GM18508 (cell line): Measurements from ENCODE around the gene AADAT.
"Not testable (repeated sequence)": the region's sequence is repeated elsewhere in the genome, so short reads cannot be mapped to it uniquely, and the experiment has no call there.

Experiments
- ATAC-seq: cut with Tn5 transposase; IDR thresholded peaks from one replicate; pipeline ENCODE4 v1.9.1; 2021; ENCODE audit warnings: moderate number of reproducible peaks; ENCODE audit not compliant: insufficient read depth, unreplicated experiment

AADAT gene

DNA sequence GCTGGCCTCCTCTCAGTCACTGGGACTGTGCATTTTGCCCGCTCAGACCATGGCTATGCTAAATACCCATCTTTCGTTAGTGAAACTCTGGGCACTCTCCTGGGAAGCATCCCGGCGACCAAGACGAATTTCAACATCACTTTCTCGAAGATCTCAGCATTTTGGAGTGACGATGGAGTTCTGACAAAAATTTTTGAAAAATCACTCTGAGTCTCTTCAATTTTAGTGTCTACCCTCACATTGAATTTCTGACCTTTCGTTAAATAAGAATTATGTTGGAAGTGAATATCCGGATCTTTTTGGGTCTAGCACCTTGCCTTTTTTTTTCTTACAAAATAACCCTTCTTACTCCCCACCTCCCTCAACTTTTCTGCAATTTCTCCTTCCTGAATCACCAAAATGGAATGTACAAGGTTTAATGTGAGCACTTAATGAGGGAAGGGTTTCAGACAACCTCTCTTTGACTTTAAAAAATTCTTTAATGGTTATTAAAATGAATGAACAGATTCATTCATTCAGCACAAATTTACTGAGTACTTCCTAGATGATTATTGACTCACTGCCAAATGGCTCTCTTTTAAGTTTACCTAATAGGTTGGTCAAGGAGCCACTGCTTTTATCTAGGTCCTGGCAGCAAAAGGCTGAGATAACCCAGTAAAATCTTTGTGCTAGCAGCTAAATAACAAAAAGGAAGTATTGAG lies 746 bp upstream of the AADAT start:
- no peak for ATAC-seq

DNA sequence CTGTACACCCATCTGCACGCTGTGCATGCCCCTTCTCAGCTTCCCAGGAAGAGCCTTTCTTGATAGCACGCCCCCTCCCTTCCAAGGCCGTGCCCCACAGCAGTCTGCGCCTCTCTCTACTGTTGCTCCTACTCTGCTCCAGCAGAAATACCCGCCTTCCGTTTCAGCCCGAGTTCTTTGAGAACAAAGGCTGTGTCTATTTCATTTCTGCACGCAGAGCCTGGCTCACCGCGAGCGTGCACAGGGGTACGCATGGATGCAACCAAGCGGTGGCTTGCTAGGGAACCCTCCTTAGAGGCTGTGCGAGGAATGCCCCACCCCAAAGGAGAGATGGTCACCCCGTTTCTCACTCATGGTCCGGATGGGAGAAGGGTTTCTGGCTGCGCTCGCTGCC lies 485 bp downstream of the AADAT start:
- no peak for ATAC-seq

DNA sequence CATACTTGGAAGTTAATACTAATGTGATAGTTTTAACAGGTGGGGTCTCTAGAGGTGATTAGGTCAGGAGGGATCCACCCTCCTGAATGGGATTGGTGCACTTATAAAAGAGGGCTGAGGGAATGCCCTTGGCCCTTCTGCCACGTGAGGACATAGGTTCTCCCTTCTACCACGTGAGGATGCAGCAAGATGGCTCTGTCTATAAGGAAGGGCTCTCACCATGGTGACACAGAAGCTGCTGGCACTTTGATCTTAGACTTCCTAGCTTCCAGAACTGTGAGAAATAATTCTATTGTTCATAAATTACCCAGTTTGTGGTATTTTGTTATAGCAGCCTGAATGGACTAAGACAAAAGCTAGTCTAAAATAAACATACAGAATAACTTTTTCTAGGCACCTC lies 1.0 kb downstream of the AADAT start:
- ATAC-seq: no peak

DNA sequence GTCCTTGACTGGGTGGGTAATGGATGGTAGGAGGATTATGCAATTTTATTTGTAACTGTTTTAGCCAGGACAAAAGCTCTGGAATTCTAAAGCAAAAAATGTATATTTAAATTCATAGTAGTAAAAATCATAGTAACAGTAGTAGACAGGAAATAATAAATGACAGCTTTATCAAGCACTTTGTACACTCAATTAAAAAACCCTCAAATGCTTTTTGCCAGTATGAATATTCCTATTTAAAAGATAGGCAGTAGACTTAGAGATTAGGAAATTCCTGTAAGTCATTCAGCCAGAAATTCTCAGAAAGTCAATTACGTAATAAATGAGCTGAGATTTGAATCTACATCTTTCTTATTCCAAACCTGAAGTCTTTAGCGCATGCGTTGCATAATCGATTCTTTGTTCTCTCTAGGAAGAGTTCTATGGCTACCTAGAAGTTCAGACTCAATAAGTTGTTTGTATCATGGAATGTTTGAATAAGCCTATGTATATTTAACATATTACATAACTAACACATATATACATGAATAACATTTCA lies 2.5 kb downstream of the AADAT start:
- ATAC-seq: no peak

DNA sequence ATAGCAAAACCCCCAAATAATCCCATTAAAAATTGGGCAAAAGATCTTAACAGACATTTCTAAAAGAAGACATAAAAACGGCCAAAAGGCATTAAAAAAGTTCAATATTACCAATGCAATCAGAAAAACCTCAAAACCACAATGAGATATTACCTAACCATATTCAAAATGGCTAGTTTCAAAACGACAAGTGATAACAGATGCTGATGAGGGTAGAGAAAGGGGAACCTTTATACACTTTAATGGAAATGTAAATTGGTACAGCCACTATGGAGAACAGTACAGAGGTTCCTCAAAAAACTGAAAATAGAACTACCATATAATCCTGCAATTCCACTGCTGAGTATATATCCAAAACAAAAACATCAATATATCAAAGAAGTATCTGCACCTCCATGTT lies 6.2 kb downstream of the AADAT start:
- no peak for ATAC-seq

DNA sequence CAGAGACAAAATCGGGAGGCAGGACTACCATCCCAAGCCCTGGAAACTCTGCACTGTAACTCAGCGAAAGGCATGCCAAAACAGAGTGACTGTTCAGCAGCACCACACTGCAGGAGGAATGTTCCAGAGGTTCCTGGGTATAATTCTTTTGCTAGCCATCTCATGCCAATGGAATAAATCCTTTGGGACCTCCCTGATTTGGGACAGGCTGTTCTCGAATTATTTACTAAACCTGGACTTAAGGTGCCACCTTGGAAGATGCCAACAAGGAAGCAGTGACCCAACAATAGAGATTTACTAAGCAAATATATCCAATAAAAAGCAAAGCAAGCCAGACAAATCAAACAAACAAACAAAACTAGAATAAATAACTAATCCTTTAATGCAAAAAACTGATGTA lies 9.3 kb downstream of the AADAT start:
- no peak for ATAC-seq

DNA sequence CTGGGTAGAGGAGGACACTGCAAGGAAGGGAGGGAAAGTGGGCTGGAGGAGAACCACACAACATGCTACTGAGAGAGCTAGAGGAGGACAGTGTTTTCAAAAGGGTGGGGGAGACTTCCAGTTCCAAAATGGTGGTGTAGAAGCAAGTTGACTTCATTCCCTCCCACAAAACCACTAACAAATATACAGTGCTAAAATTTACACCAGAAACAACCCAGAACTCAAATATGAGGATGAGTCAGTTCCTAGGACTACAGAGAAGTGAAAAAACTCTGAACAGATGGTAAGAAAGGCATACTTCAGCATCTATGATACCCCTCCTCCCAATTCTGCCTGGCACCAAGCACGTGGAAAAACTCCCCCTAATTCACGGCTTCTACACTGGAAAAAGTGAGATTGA lies 9.8 kb downstream of the AADAT start:
- ATAC-seq: no peak

DNA sequence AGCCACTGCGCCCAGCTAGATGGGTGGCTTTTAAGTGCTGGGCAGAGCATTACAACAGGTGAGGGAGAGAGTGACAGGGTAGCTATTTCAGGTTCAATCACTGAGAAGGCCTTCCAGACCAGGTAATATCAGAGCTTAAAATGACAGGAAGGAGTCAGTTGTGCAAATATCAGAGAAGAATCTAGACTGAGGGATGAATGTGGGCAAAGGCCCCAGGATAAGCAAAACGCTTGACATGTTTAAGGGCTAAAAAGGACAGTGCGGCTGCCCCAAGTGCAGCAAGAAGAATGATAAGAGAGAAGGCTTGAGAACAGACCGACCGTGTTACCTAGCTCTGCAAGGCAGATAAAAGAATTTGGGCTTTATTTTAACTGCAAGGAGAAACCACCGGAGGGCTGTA lies 18.6 kb downstream of the AADAT start:
- no peak for ATAC-seq

DNA sequence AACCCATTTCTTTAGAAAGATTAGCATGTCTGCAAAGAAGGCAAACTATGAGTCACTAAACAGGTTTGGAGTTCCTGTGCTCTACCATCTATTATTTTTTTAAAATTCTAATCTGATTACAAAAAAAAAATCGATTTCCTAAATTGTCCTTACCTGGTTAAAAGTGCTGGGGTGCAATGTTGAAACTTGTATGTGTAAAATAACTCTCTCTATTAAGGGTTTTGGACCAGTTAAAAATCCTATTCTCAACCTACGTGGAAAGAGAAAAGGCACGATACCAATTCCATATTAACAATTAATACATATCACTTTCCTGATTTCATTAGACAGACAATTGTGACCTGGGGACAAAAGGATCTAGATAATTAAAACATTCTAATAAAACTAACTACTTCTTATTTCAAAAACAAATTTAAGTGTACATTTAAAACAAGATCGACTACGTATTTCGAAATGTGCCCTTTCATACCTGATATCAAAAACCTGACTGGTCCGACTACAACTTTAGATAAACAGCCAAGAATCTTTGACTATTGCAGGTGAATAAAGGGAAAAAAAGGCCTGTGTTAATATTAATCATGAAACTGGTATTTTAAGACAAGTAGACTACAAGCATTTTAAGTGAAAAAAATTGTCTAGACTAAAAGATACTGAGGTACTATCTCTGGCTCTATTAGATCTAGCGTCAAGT lies 21.2 kb downstream of the AADAT start:
- no peak for ATAC-seq

DNA sequence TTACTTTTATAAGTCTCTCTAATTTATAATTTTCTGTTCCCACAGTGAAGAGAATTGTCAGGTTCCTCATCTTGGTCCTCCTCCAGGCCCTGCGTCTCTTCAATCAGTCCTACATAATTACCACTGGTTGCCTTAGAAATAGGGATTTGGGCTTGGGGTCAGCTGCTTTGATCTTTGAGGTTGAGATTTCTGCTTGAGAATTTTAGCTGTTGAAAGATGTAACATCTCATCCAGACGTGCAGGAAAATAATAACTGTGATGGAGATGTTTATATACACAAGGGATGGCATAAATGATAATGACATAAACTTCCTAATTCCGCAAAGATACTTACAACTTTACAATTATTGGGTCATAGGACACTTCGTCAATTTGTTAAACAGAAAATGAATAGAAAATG lies 30.3 kb downstream of the AADAT start:
- no peak for ATAC-seq

DNA sequence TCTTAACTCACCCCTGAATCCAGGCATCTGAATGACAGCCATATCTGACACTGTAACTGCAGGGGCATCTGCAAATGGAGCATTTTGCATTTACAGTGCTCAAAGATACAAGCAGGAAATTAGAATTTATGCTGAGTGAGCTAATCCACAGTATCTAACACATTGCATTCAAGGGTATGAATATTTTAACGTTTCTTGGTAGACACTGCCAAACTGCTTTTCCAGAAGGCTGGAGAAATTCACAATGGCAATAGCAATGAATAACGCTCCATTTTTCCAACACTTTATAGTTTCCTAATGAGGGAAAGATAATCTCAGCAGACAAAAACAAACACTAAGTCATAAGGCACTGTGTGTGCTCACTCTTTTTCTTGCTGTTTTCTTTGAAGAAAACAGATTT lies 30.9 kb downstream of the AADAT start:
- no peak for ATAC-seq

DNA sequence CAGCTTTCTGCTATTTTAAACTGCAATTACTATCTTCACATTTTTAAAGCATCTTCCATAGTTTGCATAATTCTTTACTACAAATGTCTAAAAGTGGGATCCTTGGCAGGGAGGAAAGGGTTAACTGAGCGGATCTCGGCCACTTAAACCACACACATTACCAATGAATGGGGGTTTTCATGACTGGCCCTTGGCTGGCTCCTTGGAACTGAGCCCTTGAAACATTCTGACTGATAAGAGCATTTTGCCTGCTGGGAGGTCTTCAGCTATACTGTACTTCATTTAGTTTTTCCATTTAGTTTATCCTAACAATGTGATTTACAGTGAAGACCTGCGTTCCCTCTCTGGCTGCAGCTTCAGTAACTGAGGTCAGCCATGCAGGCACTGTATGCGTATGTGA lies 31.9 kb downstream of the AADAT start:
- no peak for ATAC-seq

DNA sequence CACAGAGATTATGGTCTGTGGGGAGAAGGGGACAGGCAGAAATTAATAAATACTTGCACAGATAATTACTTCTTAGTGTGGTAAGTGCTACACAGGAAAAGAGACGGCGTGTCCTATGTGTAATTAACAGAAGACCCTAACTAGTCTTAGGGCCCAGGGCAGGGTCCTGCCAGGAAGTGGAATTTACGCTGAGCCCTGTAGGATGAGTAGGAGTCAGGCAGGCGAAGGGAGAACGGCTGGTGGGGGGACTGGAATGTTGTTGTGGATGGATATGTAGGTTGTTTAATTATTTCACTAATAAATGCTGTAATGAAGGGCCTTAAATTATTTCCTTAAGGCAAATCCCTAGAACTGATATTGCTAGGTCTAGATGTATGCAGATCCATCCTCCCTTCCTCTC lies 36.8 kb downstream of the AADAT start:
- no peak for ATAC-seq

DNA sequence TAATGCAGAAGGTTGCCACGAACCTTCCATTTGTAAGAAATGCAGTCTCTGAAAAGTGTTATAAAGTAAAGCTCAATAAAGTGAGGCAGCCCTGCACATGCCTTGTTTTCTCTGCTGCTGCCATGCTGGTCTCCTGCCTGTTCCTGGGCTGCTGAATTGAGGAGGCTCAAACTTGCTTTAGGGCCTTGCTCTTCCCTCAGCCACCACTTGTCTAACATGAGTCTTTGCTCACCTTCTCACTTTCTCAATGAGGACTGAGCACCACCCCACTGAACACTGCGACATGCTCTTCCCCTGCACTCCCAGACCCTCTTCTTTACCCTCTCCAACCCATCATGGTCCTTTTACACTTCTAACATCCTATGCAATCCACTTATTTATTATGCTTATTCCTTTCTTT lies 38.4 kb downstream of the AADAT start:
- ATAC-seq: no peak

DNA sequence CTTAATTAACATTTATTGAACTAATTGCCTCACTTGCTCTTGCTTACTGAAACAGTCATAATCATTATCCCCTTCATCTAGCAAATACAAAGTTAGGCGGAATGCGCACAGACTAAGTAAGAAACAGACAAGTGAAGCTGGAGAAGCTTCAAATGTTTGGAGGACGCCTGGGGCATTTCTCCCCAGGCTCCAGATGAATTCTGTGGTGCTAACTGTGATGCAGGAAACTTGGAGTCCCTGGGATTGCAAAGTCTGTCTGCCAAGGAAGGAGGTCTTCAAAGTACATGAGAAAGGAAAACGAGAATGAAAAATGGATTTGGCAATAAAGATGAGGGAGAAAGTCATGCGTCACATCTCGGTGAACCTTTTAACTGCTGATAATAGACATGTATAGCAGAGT lies 40.0 kb downstream of the AADAT start:
- ATAC-seq: no peak

DNA sequence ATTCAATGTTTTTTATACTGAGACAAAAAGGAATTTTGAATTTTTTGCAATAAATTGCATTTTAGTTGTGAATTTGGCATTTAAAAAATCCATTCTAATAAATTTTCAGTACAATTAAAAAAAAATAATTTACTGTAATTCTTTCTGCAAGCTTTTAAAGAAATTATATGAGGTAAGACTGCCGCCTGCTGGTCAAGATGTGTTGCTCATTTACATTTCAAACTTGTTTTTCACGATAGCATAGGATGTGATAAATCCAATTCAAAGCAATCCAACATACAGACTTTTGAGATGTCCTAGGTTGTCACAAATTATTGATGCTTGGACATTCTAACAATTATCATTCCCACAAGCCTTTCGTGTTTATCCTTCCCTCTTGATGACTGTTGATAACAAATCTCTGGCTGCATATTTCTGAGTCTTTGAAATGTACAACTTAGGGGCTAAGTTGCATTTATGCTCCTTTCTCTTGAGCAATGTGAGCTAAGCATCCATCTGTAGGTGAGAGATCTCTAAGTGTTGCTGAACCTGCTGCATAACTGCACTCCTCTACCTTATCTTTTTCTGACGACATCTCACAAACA lies 41.9 kb downstream of the AADAT start:
- no peak for ATAC-seq

DNA sequence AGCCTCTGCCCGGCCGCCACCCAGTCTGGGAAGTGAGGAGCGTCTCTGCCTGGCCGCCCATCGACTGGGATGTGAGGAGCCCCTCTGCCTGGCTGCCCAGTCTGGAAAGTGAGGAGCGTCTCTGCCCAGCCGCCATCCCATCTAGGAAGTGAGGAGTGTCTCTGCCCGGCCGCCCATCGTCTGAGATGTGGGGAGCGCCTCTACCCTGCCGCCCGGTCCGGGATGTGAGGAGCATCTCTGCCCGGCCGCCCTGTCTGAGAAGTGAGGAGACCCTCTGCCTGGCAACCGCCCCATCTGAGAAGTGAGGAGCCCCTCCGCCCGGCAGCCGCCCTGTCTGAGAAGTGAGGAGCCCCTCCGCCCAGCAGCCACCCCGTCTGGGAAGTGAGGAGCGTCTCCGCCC lies 43.6 kb downstream of the AADAT start:
- ATAC-seq: not testable (repeated sequence)

DNA sequence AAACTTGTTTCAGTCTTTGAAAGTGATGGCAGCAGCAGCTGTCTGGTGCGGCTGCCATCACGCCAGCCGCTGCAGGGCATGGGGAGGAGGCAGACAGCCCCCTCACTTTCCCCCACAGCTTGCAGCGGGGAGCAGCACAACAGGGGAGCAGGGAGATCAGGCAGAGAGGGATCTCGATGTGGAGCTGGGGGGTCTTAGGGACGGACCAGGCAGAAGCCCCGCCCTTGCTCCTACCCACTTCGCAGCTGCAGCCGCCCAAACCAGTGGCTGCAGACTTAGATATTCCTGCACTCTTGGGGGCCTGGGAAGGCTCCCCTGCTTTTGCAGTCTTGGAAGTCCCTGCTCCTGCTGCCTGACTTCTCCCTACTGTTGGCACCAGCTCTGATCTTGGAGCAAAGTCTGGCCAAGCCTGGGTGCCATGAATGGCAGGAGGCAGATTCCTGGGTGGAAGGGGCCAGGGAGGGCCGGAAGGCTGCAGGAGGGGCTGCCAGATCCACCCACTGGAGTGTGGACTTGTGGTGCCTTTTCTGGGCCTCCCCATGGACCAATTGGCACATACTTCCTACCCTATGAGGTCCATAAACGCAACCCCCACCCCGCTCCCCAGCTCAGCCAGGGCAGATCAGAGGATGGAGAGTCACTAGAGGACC lies 49.6 kb downstream of the AADAT start:
- no peak for ATAC-seq

DNA sequence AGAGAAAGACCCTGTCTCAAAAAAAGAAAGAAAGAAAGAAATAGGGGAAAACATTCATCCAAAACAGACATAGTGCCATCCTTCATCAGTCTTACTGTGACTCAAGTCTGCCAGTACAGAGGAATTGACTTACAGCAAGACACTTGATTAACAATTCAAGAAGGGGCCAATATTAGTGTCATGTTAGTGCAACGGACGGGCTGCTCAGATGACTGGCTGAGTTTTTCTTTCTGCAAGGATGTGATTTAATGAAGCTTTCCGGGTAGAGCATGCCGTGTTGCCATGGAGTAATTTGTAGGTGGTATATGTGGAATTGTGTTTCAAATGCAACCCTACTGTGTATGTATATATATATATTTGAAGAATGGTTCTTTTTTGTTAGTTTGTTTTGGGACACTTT lies 51.0 kb downstream of the AADAT start:
- ATAC-seq: no peak

DNA sequence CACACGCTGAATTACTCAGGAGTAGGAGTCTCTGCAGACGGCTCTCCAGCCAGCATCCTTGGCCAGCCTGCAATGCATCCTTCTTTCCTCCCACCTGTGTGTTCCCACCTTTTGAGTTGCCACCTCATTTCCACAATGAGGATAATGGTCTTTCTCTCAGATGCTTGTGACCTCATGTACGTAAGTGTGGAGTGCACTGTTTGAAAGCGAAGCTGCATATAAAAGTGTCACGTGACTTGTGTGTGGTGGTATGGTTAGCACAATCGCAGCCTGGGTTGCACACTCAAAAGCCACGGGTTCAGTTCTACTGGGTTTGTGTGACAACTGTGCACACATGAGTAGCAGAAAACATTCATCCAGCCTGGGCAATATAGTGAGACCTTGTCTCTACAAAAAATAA lies 51.5 kb downstream of the AADAT start:
- no peak for ATAC-seq

DNA sequence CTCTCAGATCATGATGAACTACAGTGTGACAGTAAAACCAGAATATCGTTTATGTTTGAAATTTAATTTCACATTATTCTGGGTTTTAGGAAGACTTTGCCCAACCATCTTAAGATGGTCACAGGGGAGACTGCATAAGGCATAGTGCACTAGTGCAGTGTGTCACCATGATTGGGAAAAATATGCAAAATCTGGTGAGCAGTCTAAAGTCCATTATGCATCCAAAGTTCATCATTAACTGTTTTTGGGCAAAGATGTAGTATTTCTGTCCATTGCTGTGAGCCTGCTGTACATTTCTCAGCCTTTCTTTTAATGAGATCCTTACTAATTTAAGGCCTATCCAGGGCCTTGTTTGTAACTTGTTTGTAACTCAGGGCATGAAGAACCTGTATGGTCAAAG lies 52.3 kb downstream of the AADAT start:
- no peak for ATAC-seq
